ENCODE results near the gene VRK2.

The VRK2 gene

DNA sequence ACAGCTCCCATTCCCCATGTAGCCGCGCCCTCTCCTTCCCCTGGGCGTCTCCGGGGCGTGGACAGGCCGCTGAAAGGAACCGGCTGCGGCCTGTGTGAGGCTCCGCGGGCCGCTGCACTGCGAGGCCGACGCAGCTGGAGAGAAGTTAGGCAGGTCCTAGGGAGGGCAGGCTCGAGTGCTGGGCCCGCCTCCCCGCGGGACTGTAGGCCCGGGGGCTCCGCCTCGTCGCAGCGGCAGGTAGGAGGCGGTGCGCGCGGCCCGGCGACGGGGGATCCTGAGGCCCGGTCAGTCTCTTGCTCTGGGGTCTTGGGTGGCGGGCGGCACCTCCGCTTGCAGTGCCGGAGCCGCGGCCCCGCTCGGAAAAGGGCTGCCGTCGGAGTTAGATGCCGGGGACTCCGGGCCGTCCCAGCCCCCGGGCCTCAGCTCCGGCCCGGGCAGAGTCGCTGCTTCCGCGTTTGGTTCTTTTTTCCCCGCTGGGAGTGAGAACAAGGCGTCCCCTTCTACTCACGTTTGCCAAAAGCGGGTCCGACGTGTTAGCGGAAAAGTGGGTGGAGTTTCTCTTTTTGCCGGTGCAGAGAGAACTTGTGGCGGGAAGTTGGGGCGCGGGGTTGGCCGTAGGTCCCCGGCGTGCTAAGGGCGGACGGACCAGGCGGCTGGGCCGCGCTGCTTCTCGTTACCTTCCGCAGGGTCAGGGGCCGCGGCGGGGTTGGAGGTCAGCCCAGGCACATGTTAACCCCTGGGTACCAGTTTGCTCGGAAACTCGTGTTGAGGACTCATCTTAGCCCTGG lies at the start of gene VRK2:
VRK2 (plus strand) TSS at position 222 of the 788 bp plus-strand sequence. CDS start 2,026 bp downstream, outside the sequence.
- TF ChIP-seq, protein P1, sequence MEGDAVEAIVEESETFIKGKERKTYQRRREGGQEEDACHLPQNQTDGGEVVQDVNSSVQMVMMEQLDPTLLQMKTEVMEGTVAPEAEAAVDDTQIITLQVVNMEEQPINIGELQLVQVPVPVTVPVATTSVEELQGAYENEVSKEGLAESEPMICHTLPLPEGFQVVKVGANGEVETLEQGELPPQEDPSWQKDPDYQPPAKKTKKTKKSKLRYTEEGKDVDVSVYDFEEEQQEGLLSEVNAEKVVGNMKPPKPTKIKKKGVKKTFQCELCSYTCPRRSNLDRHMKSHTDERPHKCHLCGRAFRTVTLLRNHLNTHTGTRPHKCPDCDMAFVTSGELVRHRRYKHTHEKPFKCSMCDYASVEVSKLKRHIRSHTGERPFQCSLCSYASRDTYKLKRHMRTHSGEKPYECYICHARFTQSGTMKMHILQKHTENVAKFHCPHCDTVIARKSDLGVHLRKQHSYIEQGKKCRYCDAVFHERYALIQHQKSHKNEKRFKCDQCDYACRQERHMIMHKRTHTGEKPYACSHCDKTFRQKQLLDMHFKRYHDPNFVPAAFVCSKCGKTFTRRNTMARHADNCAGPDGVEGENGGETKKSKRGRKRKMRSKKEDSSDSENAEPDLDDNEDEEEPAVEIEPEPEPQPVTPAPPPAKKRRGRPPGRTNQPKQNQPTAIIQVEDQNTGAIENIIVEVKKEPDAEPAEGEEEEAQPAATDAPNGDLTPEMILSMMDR (conservative IDR thresholded peaks at IDR 0.05): 0 out of 2 replicates have a peak, but pooled peaks have one; percentile 8
- TF ChIP-seq ZFX (IDR thresholded peaks at IDR 0.05): peak; percentile 84
- H3K27ac ChIP-seq: peak within 1 kb of the TSS; percentile 87

DNA sequence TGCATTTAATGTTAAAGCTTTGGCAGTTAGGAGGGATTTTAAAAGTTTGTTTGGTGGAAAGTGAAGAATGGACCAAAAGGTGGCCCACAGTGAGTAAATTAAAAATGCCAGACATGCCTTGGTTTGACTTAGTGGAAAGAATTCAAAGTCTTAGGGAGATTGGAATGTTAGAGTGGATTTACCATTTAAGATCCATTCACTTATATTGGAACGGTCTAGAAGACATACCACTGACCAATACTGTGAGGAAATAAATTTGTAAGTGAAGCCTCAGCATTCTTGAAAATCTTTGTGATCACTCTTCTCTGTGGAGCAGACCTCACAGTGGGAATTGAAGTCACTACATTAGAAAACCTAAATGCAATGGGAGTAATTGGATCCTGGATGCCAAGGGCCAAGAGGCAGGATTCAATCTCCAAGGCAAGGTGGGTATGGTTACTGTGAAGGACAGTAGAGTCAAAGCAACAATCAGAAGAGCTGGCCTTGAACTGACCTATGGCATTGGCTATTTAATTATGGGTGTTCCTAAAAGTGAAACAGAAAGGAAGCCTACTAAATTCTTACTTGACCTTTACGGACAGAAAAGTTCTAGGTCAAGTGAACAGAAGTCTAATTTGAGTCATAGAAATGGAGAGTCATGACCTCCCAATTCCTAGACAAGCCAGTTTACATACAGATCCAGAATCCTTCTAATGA lies 40.2 kb upstream of the VRK2 start:
- H3K27ac ChIP-seq: no peak overlapping the region
- no peak for TF ChIP-seq ZFX (IDR thresholded peaks at IDR 0.05)
- TF ChIP-seq, protein P1 (conservative IDR thresholded peaks at IDR 0.05): no peak

DNA sequence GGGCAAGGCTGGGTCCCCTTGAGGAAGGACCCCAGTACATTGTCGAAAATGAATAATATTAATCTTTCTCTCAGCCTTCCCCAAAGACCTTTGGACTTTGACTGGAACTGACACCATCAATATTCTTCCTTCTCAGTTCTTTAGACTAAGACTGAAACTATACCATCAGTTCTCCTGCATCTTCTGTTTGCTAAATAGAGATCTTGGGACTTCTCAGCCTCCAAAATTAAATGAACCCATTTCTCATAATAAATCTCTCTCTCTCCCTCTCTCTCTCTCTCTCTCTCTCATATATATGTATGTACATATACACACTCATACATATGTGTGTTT lies 39.7 kb upstream of the VRK2 start:
- no peak overlapping the region for H3K27ac ChIP-seq
- TF ChIP-seq ZFX (IDR thresholded peaks at IDR 0.05): no peak
- TF ChIP-seq, protein P1 (conservative IDR thresholded peaks at IDR 0.05): no peak

DNA sequence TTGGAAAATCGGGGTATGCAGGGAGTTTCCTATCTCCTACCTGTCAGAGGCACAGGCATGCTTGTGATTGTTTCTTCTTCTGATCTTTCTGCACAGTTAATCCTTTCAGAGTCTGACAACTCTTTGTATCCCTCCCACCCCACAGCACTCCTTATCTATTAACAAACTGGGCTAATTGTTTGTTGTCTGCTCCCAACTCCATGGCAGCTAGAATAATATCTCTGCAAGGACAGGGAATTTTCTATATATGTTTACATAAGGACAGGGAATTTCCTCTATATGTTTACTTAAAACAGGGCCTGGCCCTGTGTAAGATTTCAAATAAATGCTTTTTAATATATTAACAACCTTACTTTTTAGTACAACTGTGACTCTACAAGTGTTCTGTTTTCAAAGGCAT lies 36.0 kb upstream of the VRK2 start:
- TF ChIP-seq, protein P1 (conservative IDR thresholded peaks at IDR 0.05): no peak
- no peak for TF ChIP-seq ZFX (IDR thresholded peaks at IDR 0.05)
- no peak overlapping the region for H3K27ac ChIP-seq

DNA sequence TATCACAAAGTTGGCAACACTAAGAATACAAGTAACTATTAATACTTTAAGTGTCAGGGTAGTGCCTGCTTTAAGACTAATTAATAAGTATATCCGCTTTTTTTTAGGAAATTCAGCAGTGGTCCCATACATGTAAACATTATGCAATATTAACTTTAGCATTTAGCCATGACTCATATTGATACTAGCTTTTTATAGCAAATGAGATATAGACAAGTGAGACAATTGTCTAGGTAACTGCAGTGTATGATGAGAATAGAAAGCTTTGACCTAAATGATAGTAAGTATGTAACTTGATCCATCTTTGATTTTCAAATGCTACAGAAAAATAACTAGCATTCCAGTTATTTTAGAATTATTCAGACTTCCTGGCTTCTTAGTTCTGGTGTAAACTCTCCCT lies 27.4 kb upstream of the VRK2 start:
- TF ChIP-seq, protein P1 (conservative IDR thresholded peaks at IDR 0.05): no peak
- TF ChIP-seq ZFX (IDR thresholded peaks at IDR 0.05): no peak
- H3K27ac ChIP-seq: no peak overlapping the region

DNA sequence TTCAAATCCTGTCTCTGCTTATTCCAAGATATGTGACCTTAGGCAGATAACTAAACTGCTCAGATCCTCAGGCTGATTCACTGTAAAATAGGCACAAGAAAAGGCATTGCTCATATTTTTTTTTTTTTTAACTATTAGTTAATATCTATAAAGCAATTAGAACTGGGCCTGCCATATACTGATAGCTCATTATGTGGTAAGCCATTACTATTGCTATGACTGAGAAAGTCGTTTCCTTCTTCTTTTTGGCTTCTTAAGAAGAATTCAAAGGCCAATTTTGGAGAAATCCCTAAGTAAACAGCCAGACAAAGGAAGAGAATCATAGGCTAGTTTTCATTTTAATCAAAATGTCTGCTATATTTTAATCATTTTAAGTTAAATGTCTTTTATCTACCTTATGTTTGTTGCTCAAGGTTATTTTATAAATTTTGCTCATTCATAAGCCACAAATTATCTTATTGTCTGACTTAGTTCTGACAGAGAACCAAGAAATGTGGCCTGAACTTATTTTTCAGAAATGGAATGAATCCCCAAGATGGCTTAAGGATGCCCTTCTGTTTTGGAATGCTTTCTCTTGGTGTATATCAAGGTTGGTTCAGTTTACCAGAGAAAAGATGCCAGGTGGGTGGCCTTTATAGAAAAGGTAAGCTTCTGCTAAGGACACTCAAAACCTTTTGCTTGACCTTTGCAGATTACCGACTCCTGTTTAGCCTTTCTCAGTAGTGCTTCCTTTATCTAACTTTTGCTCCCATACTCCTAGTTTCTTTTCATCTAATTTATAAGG lies 21.3 kb upstream of the VRK2 start:
- no peak overlapping the region for H3K27ac ChIP-seq
- no peak for TF ChIP-seq ZFX (IDR thresholded peaks at IDR 0.05)
- TF ChIP-seq, protein P1 (conservative IDR thresholded peaks at IDR 0.05): no peak

Measured in C4-2B (cell line).